ENCODE data around the gene TTLL9.

The TTLL9 gene

DNA sequence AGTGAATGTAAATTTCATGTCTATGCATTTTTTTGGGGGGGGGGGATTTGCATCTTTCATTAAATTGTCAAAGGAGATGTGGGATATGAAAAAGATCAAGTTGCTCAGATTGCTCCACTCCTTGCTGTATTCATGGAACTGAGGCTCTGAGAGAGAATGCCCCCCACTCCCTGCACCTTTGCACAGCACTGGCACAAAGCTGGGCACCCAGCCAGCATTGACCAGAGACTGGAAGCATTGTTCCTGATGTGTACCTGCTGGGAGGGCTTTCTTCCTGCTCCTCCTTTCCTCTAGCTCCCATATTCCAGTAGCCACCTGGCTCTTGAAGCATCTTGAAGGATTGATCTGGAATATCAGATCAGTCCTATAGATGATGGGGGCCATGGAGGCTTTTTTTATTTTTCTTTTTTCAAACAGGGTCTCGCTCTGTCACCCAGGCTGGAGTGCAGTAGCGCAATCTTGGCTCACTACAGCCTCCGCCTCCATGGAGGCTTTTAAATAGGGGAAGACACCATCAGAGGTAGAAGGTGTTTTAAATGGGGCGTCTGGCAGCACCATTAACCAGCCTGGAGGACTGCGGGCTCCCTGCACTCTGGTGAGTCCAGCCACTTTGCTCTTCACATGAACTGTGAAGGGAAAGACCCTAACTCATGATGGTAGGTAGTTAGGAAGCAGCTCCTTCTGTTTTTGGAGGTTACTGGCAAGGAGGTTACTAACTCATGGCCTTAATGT, 11.0 kb upstream of the TTLL9 start:
- TF ChIP-seq, protein P1, sequence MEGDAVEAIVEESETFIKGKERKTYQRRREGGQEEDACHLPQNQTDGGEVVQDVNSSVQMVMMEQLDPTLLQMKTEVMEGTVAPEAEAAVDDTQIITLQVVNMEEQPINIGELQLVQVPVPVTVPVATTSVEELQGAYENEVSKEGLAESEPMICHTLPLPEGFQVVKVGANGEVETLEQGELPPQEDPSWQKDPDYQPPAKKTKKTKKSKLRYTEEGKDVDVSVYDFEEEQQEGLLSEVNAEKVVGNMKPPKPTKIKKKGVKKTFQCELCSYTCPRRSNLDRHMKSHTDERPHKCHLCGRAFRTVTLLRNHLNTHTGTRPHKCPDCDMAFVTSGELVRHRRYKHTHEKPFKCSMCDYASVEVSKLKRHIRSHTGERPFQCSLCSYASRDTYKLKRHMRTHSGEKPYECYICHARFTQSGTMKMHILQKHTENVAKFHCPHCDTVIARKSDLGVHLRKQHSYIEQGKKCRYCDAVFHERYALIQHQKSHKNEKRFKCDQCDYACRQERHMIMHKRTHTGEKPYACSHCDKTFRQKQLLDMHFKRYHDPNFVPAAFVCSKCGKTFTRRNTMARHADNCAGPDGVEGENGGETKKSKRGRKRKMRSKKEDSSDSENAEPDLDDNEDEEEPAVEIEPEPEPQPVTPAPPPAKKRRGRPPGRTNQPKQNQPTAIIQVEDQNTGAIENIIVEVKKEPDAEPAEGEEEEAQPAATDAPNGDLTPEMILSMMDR (IDR thresholded peaks at IDR 0.05; ENCODE audit: insufficient read depth, low read length, poor library complexity, severe bottlenecking), result no peak
- no peak for DNase-seq (ENCODE audit: extremely low read depth, insufficient read length)
- H3K36me3 ChIP-seq (ENCODE audit: control insufficient read depth, insufficient read depth, low read length), result no peaks in the 10 kb centered on the region
- H3K4me3 ChIP-seq (replicated peaks; ENCODE audit: low read depth, low read length), result no peak overlapping the region
- no peaks in the 10 kb centered on the region; the same call in 1 of the 2 replicates for H3K27me3 ChIP-seq (replicated peaks; ENCODE audit: control insufficient read depth, insufficient read depth, low read length)

DNA sequence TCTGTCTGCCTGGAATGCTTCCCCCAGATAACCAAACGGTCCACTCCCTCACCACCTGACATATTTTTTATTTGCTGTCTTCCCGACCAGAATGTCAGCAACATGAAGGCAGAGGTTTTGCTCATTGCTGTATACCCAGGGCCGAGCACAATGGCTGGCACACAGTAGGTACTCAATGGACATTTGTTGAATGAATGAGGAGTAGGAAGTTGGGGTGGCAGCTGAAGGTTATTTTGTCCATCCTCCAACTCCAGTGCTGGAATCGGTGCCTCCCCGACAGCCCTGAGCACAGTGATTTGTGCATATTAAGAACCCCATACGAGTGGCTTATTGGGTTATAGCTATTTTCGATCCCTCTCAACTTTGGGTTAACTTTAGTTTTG, 10.4 kb upstream of the TTLL9 start:
- no peak overlapping the region for H3K4me3 ChIP-seq (replicated peaks; ENCODE audit: low read depth, low read length)
- no peak for DNase-seq (ENCODE audit: extremely low read depth, insufficient read length)
- TF ChIP-seq, protein P1 (IDR thresholded peaks at IDR 0.05; ENCODE audit: insufficient read depth, low read length, poor library complexity, severe bottlenecking), result no peak
- no peaks in the 10 kb centered on the region; the same call in 1 of the 2 replicates for H3K27me3 ChIP-seq (replicated peaks; ENCODE audit: control insufficient read depth, insufficient read depth, low read length)
- H3K36me3 ChIP-seq (ENCODE audit: control insufficient read depth, insufficient read depth, low read length), result no peaks in the 10 kb centered on the region

DNA sequence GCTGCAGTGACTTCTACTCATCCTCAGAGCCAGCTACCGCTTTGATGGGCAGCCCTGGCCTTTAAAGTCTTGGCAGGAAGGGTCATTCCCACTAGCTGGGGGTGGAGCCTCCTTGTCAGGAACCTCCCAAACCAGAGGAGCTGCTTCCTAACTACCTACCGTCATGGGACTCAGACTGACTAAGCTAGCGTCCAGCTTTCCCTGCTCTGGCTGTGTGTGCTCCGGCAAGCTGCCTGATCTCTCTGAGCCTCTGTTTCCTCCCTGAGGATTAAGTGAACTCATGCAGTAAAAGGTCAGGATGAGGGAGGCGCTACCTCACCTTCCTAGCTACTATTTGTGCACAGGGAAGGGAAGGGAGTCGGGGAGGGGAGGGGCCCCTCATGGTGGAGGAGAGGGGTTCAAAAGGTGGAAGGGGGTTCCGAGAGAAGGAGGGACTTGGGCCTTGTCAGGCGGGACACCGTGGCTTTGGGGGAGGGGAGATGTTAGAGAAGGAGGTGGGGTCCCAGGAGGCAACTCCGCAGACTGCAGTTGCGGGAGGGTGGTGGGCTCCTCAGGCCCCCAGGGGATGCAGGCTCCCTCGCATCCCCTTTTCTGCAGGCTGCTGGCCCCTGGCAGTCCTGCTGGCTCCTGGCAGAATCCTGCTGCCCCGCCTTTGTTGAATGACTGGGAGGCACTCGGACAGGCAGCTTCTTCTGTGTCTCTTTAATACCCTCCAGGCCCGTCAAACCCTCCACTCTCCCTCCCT, 9.9 kb upstream of the TTLL9 start:
- no peaks in the 10 kb centered on the region for H3K36me3 ChIP-seq (ENCODE audit: control insufficient read depth, insufficient read depth, low read length)
- no peak for DNase-seq (ENCODE audit: extremely low read depth, insufficient read length)
- no peak overlapping the region; the same call in 1 of the 2 replicates for H3K4me3 ChIP-seq (replicated peaks; ENCODE audit: low read depth, low read length)
- TF ChIP-seq, protein P1 (IDR thresholded peaks at IDR 0.05; ENCODE audit: insufficient read depth, low read length, poor library complexity, severe bottlenecking), result no peak
- no peaks in the 10 kb centered on the region; the same call in 1 of the 2 replicates for H3K27me3 ChIP-seq (replicated peaks; ENCODE audit: control insufficient read depth, insufficient read depth, low read length)

DNA sequence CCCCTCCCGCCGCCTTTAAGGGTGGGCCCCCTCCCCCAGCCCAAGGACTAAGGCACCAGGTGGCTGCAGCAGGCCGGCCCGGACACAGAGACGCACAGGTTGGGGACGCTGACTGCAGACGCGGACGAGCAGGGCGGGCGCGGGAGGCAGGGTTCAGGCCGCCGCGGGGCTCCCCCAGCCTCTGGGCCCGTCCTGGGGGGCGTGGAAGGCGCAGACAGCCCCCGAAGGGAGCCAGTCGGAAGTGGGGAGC, 9.4 kb upstream of the TTLL9 start:
- no peak for DNase-seq (ENCODE audit: extremely low read depth, insufficient read length)
- no peaks in the 10 kb centered on the region for H3K36me3 ChIP-seq (ENCODE audit: control insufficient read depth, insufficient read depth, low read length)
- peak overlapping the region; percentile 61 for H3K4me3 ChIP-seq (replicated peaks; ENCODE audit: low read depth, low read length)
- H3K27me3 ChIP-seq (replicated peaks; ENCODE audit: control insufficient read depth, insufficient read depth, low read length), result no peaks in the 10 kb centered on the region; the same call in 1 of the 2 replicates
- TF ChIP-seq, protein P1 (IDR thresholded peaks at IDR 0.05; ENCODE audit: insufficient read depth, low read length, poor library complexity, severe bottlenecking), result no peak

DNA sequence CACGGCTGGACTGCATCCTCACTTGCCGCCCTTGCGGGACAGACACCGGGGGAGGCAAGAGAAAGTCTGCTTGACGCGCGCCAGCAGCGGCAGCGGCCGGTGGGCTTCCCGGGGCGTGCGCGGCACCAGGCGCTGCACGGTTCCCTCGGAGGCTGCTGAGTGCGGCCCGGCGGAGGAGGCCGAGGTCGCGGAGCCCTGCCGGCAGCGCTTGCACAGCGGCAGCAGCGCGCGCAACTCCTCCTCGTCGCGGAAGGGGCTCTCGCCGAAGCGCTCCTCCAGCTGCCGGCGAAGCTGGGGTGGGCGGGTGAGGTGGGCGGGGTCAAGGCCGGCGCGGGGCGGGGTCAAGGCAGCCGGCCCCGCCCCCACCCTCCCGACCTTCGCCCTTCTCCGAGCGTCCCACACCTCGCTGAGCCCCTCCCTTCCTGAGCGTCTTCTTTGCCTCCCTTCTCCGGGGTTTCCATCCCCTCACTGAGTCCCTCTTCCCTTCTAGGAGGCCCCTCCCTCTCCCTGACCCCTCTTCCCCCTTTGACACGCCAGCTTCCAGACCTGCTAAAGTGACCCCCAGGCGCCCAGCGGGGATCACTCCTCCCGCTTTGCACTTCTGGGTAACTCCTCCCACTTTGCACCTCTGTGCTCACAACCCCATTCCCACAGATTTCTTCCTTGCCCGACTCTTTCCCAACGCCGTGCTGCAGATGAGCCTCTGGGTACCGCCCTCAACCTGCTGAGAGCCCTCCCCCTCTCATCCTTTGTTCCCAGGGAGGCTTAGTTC, 8.9 kb upstream of the TTLL9 start:
- Histone ChIP-seq H3K4me3 (replicated peaks; ENCODE audit: low read depth, low read length) (peak overlapping the region; percentile 61), H3K27me3 (replicated peaks; ENCODE audit: control insufficient read depth, insufficient read depth, low read length) (no peaks in the 10 kb centered on the region; the same call in 1 of the 2 replicates), H3K36me3 (ENCODE audit: control insufficient read depth, insufficient read depth, low read length) (no peaks in the 10 kb centered on the region)
- TF ChIP-seq, protein P1 (IDR thresholded peaks at IDR 0.05; ENCODE audit: insufficient read depth, low read length, poor library complexity, severe bottlenecking), result no peak
- peak; percentile 83 for DNase-seq (ENCODE audit: extremely low read depth, insufficient read length)
